IMR-90 (cell line): ENCODE results near the gene S100A8. TPM values are rescaled to one million over a fixed set of nuclear protein-coding genes. Genes with fewer than 3 reads are reported as not detected.

ENCODE experiments used
- ATAC-seq: fragments of 200-7000 bp; cut with Tn5 transposase; 2 replicates; pipeline ENCODE4 v1.9.1; 2020; ENCODE audit warnings: low read depth, mild to moderate bottlenecking, moderate library complexity
- BruUV-seq: library from RNA; stranded (reverse); fragments of 400-500 nt; replicated peaks from 2 replicates; lab custom pipeline; 2021; lab: Mats Ljungman, UMichigan
- CTCF ChIA-PET: fragments of 300-600 bp; formaldehyde crosslinking; extraction: SDS; loops from one replicate; lab custom pipeline; 2021; ENCODE audit warnings: antibody characterized with exemption; lab: Yijun Ruan, JAX
- POLR2A ChIA-PET: fragments of 300-600 bp; sonication (Branson Sonifier 250); formaldehyde crosslinking; loops from one replicate; lab custom pipeline; 2022; ENCODE audit warnings: antibody characterized with exemption; ENCODE audit not compliant: unreplicated experiment; lab: Charles Lee
- DNase-seq: peaks from one replicate; pipeline ENCODE4 v3.0.0; 2013
- H2AFZ ChIP-seq: replicated peaks from 2 replicates; pipeline ENCODE3; 2013; ENCODE audit warnings: low read length, mild to moderate bottlenecking; ENCODE audit not compliant: poor library complexity
- H2AK5ac ChIP-seq: 2 replicates; pipeline ENCODE4 v1.6.1; 2013; ENCODE audit warnings: low read depth, low read length, inconsistent platforms
- H2AK9ac ChIP-seq: replicated peaks from 2 replicates; pipeline ENCODE3; 2013; ENCODE audit warnings: mild to moderate bottlenecking, low read depth, low read length, moderate library complexity; ENCODE audit not compliant: poor library complexity
- H2BK120ac ChIP-seq: 2 replicates; pipeline ENCODE4 v1.6.1; 2013; ENCODE audit warnings: low read depth, low read length, inconsistent platforms
- H2BK15ac ChIP-seq: 3 replicates; pipeline ENCODE4 v1.6.1; 2013; ENCODE audit warnings: low read depth, low read length, inconsistent platforms
- H2BK20ac ChIP-seq: 2 replicates; pipeline ENCODE4 v1.6.1; 2013; ENCODE audit warnings: low read depth, mild to moderate bottlenecking, inconsistent platforms, low read length, moderate library complexity
- H2BK5ac ChIP-seq: 2 replicates; pipeline ENCODE4 v1.6.1; 2013; ENCODE audit warnings: mild to moderate bottlenecking, low read depth, low read length, inconsistent platforms; ENCODE audit not compliant: poor library complexity, severe bottlenecking
- H3K14ac ChIP-seq: replicated peaks from 2 replicates; pipeline ENCODE4 v1.6.1; 2013; ENCODE audit warnings: low read depth, low read length, inconsistent platforms
- H3K18ac ChIP-seq: 2 replicates; pipeline ENCODE4 v1.6.1; 2013; ENCODE audit warnings: low read depth, low read length, control low read depth
- H3K23ac ChIP-seq: 2 replicates; pipeline ENCODE4 v1.6.1; 2013; ENCODE audit warnings: low read depth, low read length, inconsistent platforms
- H3K27ac ChIP-seq: 2 replicates; pipeline ENCODE4 v1.5.1; 2013; ENCODE audit warnings: mild to moderate bottlenecking, control low read depth, low read length; ENCODE audit not compliant: insufficient read depth
- H3K27me3 ChIP-seq: 2 replicates; pipeline ENCODE4 v1.6.1; 2013; ENCODE audit warnings: low read length; ENCODE audit not compliant: control insufficient read depth, insufficient read depth
- H3K36me3 ChIP-seq: 2 replicates; pipeline ENCODE4 v1.6.1; 2013; ENCODE audit warnings: low read length, mixed read lengths; ENCODE audit not compliant: control insufficient read depth, insufficient read depth
- H3K4ac ChIP-seq: 2 replicates; pipeline ENCODE4 v1.6.1; 2013; ENCODE audit warnings: low read depth, low read length, inconsistent platforms
- H3K4me1 ChIP-seq: 2 replicates; pipeline ENCODE4 v1.6.1; 2013; ENCODE audit warnings: low read length, mixed read lengths; ENCODE audit not compliant: control insufficient read depth, insufficient read depth
- H3K4me2 ChIP-seq: 2 replicates; pipeline ENCODE4 v1.6.1; 2013; ENCODE audit warnings: low read depth, mild to moderate bottlenecking, control low read depth, low read length, moderate library complexity
- H3K4me3 ChIP-seq: 2 replicates; pipeline ENCODE4 v1.5.1; 2013; ENCODE audit warnings: low read depth, mild to moderate bottlenecking, control low read depth, low read length, moderate library complexity; ENCODE audit not compliant: insufficient read depth
- H3K56ac ChIP-seq: 2 replicates; pipeline ENCODE4 v1.6.1; 2013; ENCODE audit warnings: low read length, inconsistent platforms; ENCODE audit not compliant: insufficient read depth; ENCODE audit errors: extremely low read depth
- H3K79me1 ChIP-seq, 2 experiments: 2 replicates each; pipeline ENCODE4 v1.6.1; 2013; ENCODE audit warnings: low read length in 2 of 2, inconsistent platforms in 1 of 2, low read depth in 1 of 2
- H3K9ac ChIP-seq: 2 replicates; pipeline ENCODE4 v1.6.1; 2013; ENCODE audit warnings: low read depth, low read length, control low read depth
- H3K9me1 ChIP-seq: 2 replicates; pipeline ENCODE4 v1.6.1; 2013; ENCODE audit warnings: low read length, inconsistent platforms; ENCODE audit not compliant: insufficient read depth
- H3K9me3 ChIP-seq: 2 replicates; pipeline ENCODE4 v1.6.1; 2013; ENCODE audit warnings: low read length; ENCODE audit not compliant: control insufficient read depth, insufficient read depth
- H4K20me1 ChIP-seq: 2 replicates; pipeline ENCODE4 v1.6.1; 2013; ENCODE audit warnings: low read length, inconsistent platforms; ENCODE audit not compliant: insufficient read depth
- H4K5ac ChIP-seq: 2 replicates; pipeline ENCODE4 v1.6.1; 2013; ENCODE audit warnings: mild to moderate bottlenecking, low read depth, low read length, control low read depth
- H4K8ac ChIP-seq, 2 experiments: 2 replicates each; pipeline ENCODE4 v1.6.1; 2013; ENCODE audit warnings: low read depth in 2 of 2, low read length in 2 of 2, control low read depth in 1 of 2, inconsistent platforms in 1 of 2
- H4K91ac ChIP-seq: 2 replicates; pipeline ENCODE4 v1.6.1; 2013; ENCODE audit warnings: low read depth, low read length, inconsistent platforms; ENCODE audit not compliant: insufficient read depth
- CTCF ChIP-seq: conservative IDR thresholded peaks from 2 replicates; pipeline ENCODE4 v1.5.1; 2012; ENCODE audit warnings: mild to moderate bottlenecking, low read depth, low read length, improper control_type of control experiment
- MAFK ChIP-seq: IDR thresholded peaks from 2 replicates; pipeline ENCODE4 v1.6.1; 2012; ENCODE audit warnings: low read depth, low read length, improper control_type of control experiment
- RAD21 ChIP-seq: IDR thresholded peaks from 2 replicates; pipeline ENCODE4 v1.6.1; 2012; ENCODE audit warnings: low read length, improper control_type of control experiment
- SMC3 ChIP-seq: fragments of 150-350 bp; IDR thresholded peaks from 2 replicates; pipeline ENCODE4 v1.6.1; 2016; ENCODE audit warnings: low read depth, mild to moderate bottlenecking, antibody characterized with exemption, low read length, moderate library complexity
- WGBS, 2 experiments: methylation state at CpG; one replicate each; pipeline versions ENCODE4 v1.1.5 to v1.1.7; 2013; ENCODE audit warnings: missing lambda C conversion rate in 2 of 2; ENCODE audit not compliant: insufficient read length in 1 of 2; ENCODE audit errors: extremely low coverage in 2 of 2; 5-methylcytosine and 5-hydroxymethylcytosine counted together
- dilution Hi-C: fragments of 300-500 bp; cut with HindIII; formaldehyde crosslinking; loops from one replicate; pipeline ENCODE4 v1.14.3; 2018; ENCODE audit warnings: low sequenced_read_pairs; ENCODE audit not compliant: unreplicated experiment
- in situ Hi-C: fragments of 300-500 bp; cut with MboI; formaldehyde crosslinking; loops from 3 replicates; pipeline ENCODE4 v1.14.3; 2019; ENCODE audit warnings: low sequenced_read_pairs, inconsistent platforms, mixed read lengths
- intact Hi-C: fragments of 100-400 bp; cut with micrococcal nuclease; formaldehyde crosslinking; loops from 2 replicates; pipeline ENCODE4 v1.10.0; 2022
- polyA plus RNA-seq, 3 experiments: library from polyadenylated mRNA; depleted of rRNA; stranded (reverse); fragments of >200 nt; gene quantifications; 2 replicates each; pipeline ENCODE4 v1.2.3, GENCODE V29; 2012; ENCODE audit warnings: low replicate concordance in 1 of 3
- total RNA-seq: library from RNA; depleted of rRNA; stranded (reverse); fragments of >200 nt; gene quantifications from 2 replicates; pipeline ENCODE4 v1.2.3, GENCODE V29; 2012

S100A8 gene
- total and polyA plus RNA-seq, 2 of the 4 experiments (the other 2 are of a cell fraction) = not detected

GRCh38 chr1:153400244-153400643, 9.4 kb upstream of the S100A8 start:
- Histone ChIP-seq H3K9me1 (no peaks in the 10 kb centered on the region), H3K4me1 (no peaks in the 10 kb centered on the region), H4K5ac (no peak overlapping the region), H3K27ac (no peak overlapping the region), H2BK15ac (no peak overlapping the region), H4K20me1 (no peaks in the 10 kb centered on the region), H2BK20ac (no peak overlapping the region), H2BK120ac (no peak overlapping the region), H3K27me3 (peaks cover 7% of the 10 kb centered on the region; the same call in 1 of the 2 replicates), H3K4me2 (no peak overlapping the region), H4K91ac (no peak overlapping the region), H3K18ac (no peak overlapping the region), H3K14ac (no peak overlapping the region), H3K9ac (no peak overlapping the region), H3K56ac (no peak overlapping the region), H3K9me3 (no peaks in the 10 kb centered on the region), H3K79me1 (no peaks in the 10 kb centered on the region), H4K8ac (no peak overlapping the region), H2BK5ac (no peak overlapping the region), H3K23ac (no peak overlapping the region), H2AK5ac (no peak overlapping the region), H3K4me3 (no peak overlapping the region), H2AK9ac (no peak overlapping the region), H3K36me3 (no peaks in the 10 kb centered on the region), H3K4ac (no peak overlapping the region), H2AFZ (no peak overlapping the region)
- ChIA-PET POLR2A (no interaction called here), CTCF (interaction anchor here (1.0 kb wide), 1 partner anchor 95 kb away, joined by 5 read pairs; no protein-coding TSS in a partner anchor)
- intact Hi-C loops = loop anchor here (1.0 kb wide), 1 partner anchor 95 kb away; no protein-coding TSS in a partner anchor
- no peak for DNase-seq
- dilution Hi-C loops = no loop called here
- in situ Hi-C loops = no loop called here
- ATAC-seq = 0 out of 2 replicates have a peak, but pooled peaks have one; percentile 24
- WGBS, 2 experiments = 20% methylated on average over 1 of the region's 5 CpGs; no CpG with 5 or more reads in 1 of the 2 experiments
- BruUV-seq = no TSS peak
- peak; percentile 7; the same call in 1 of the 2 replicates for TF ChIP-seq SMC3
- TF ChIP-seq RAD21 = 0 out of 2 replicates have a peak, but pooled peaks have one; percentile 11
- TF ChIP-seq MAFK = no peak
- 0 out of 2 replicates have a peak, but pooled peaks have one; percentile 12 for TF ChIP-seq CTCF
